Epithelial cell of esophagus (primary cell): ENCODE measurements around the gene COL18A1.

Experiments
- DNase-seq: peaks from one replicate; pipeline ENCODE4 v3.0.0; 2010; ENCODE audit warnings: low read depth
- H3K4me3 ChIP-seq: 2 replicates; pipeline ENCODE4 v1.5.1; 2011; ENCODE audit warnings: mild to moderate bottlenecking, low read length, control low read depth
- CTCF ChIP-seq: IDR thresholded peaks from 2 replicates; pipeline ENCODE4 v1.5.1; 2011; ENCODE audit warnings: low read depth, mild to moderate bottlenecking, low read length, control low read depth, inconsistent platforms; ENCODE audit not compliant: insufficient read depth; ENCODE audit errors: missing control alignments

The COL18A1 gene

DNA sequence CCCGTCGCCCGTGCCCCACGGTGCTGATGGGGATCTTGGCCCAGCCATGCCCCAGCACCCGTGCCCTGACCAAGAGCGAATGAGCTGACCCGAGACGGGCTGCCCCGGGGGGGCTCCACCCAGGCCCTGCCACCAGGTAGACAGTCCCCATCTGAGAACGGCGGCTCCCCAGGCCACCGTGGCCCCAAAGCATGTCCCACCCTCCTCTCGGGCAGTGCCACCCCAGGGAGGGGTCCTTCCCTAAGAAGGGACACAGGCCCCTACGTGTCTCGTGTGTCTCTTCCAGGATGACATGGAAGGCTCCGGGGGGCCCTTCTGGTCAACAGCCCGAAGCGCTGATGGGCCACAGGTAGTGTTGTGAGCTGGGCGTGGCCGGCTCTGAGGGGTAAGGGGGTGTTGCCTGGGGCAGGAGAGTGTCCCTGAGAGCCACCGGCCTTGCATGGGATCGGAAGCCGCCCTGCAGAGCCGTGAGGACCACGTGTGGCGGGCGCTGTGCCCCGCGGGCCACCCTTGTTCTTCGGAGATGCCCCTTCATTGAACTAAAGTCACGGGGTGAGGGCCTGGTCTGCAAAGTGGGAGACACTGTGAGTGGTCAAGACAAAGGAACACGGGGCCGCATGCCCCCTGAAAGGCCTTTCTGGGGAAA, 82.3 kb downstream of the COL18A1 start:
- DNase-seq, result no peak
- TF ChIP-seq CTCF, result no peak
- H3K4me3 ChIP-seq, result no peak overlapping the region

GRCh38 chr21:45487891-45488600, 83.1 kb downstream of the COL18A1 start:
- TF ChIP-seq CTCF, result no peak
- no peak for DNase-seq
- H3K4me3 ChIP-seq, result no peak overlapping the region

GRCh38 chr21:45488931-45489721, 84.2 kb downstream of the COL18A1 start:
- no peak overlapping the region for H3K4me3 ChIP-seq
- no peak for DNase-seq
- TF ChIP-seq CTCF, result no peak

- no peak for TF ChIP-seq CTCF
- H3K4me3 ChIP-seq, result no peak overlapping the region
- no peak for DNase-seq
These were observed 84.7 kb downstream of the COL18A1 start for GRCh38 chr21:45489722-45489982.

GRCh38 chr21:45490049-45490731, 85.2 kb downstream of the COL18A1 start:
- H3K4me3 ChIP-seq, result no peak overlapping the region
- no peak for TF ChIP-seq CTCF
- no peak for DNase-seq

- DNase-seq, result no peak
- TF ChIP-seq CTCF, result no peak
- no peak overlapping the region for H3K4me3 ChIP-seq
These were observed 86.1 kb downstream of the COL18A1 start for GRCh38 chr21:45491056-45491455.
